ENCODE results near the gene LIX1L.

Gene LIX1L

DNA sequence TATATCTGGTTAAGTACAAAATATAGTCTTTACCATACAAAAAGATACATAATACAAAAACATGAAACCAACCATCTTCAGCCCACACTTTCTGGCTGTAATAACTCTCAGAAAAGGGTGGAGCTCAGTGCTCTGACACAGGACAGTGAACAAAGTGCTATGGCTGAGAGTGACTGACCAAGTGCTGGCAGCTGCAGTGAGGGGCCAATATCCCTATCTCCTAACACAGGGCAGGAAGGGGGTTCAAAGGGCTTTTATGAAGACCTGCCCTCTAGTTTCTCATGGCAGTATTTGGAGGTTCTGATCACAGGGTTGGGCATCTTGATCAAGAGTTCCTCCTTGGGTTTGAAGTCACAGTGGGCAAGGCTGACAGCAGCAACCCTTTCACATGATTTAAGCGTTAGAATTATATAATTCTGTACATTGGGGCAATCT lies 34.7 kb upstream of the LIX1L start:
- H3K9me3 Mint-ChIP-seq, result no peaks in the 10 kb centered on the region
- H3K4me3 Mint-ChIP-seq, result peak overlapping the region; percentile 17 to 26
- H3K27me3 Mint-ChIP-seq, result no peaks in the 10 kb centered on the region
- peak overlapping the region; percentile 44 for H3K27ac Mint-ChIP-seq
- H3K36me3 Mint-ChIP-seq, result peaks cover 37 to 49% of the 10 kb centered on the region in 2 donors
- no peak for ATAC-seq (replicated peaks)
- H3K4me1 Mint-ChIP-seq, result peaks cover 50 to 69% of the 10 kb centered on the region in 2 donors
- DNase-seq, result no peak

DNA sequence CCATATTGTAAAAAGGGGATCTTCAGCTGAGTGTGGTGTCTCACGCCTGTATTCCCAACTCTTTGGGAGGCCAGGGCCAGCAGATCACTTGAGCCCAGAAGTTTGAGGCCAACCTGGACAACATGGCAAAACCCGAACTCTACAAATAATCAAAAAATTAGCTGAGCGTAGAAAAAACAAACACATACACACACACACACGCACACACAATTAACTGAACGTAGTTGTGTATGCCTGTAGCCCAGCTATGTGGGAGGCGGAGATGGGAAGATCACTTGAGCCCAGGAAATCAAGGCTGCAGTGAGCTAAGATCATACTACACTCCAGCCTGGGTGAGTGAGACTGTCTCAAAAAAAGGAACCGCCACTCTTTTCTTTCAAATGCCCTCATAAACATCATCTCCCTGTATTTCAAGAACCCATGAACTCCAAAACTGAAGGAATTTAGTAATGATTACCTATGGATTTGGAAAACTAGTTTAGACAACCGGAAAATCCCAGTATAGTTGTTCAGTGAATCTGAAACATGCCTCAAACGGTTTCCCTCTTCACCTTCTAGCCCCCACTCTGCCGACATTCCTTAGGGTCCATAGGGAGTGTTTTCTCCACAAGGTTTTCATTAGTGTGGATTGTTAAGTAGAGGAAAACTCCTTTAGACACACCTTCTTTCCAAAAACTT lies 34.1 kb upstream of the LIX1L start:
- H3K27ac Mint-ChIP-seq, result peak overlapping the region; percentile 68
- ATAC-seq (replicated peaks) (no peak), DNase-seq (no peak)
- no peaks in the 10 kb centered on the region for H3K9me3 Mint-ChIP-seq
- H3K4me1 Mint-ChIP-seq, result peaks cover 46 to 65% of the 10 kb centered on the region in 2 donors
- H3K4me3 Mint-ChIP-seq, result no peak overlapping the region
- H3K36me3 Mint-ChIP-seq, result peaks cover 37 to 49% of the 10 kb centered on the region in 2 donors
- no peaks in the 10 kb centered on the region for H3K27me3 Mint-ChIP-seq

GRCh38 chr1:145990249-145990855 lies 32.5 kb upstream of the LIX1L start:
- no peaks in the 10 kb centered on the region for H3K27me3 Mint-ChIP-seq
- no peak for DNase-seq
- no peaks in the 10 kb centered on the region for H3K9me3 Mint-ChIP-seq
- peaks cover 51 to 76% of the 10 kb centered on the region in 2 donors for H3K4me1 Mint-ChIP-seq
- no peak overlapping the region for H3K4me3 Mint-ChIP-seq
- peaks cover 33 to 37% of the 10 kb centered on the region in 2 donors for H3K36me3 Mint-ChIP-seq
- H3K27ac Mint-ChIP-seq, result peak overlapping the region; percentile 1
- no peak for ATAC-seq (replicated peaks)

DNA sequence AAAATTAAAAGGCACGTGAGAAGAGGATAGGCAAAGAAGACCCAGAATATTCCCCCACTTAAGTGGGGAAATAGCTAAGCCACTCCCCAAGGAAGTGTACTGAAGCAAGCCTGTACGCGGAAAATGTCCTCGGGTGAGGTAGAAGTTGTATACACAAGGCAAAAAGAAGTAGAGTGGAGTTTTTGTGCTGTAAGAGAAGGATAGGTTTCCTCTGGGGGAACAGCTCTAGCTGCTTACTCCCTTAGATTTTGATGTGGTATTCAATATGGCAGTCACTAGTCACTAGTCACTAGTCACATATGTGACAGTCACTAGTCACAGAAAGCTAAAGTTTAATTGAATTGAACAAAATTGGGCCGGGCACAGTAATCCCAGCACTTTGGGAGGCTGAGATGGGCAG lies 31.0 kb upstream of the LIX1L start:
- Mint-ChIP-seq H3K27me3 (no peaks in the 10 kb centered on the region), H3K9me3 (no peaks in the 10 kb centered on the region), H3K36me3 (peaks cover 18 to 21% of the 10 kb centered on the region in 2 donors), H3K27ac (peak overlapping the region; percentile 82), H3K4me3 (no peak overlapping the region), H3K4me1 (peaks cover 52 to 72% of the 10 kb centered on the region in 2 donors)
- DNase-seq (no peak), ATAC-seq (replicated peaks) (no peak)

DNA sequence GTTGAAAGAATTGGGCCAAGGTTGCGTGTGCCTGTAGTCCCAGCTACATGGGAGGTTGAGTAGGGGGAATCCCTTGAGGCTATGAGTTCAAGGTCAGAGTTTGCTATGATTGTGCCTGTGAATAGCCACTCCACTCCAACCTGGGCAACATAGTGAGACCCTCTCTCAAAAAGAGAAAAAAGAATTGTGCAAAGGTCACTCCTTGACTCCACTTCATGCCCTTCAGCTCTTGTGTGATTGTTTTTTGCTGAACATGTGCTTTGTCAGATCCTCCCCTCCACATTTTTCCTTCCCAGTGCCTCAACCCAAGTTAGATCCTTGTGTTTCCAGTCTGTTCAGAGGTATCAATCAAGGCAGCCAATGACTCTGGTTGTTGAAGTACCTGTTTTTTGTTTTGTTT lies 30.1 kb upstream of the LIX1L start:
- H3K9me3 Mint-ChIP-seq, result no peaks in the 10 kb centered on the region
- H3K27ac Mint-ChIP-seq, result peak overlapping the region; percentile 37
- no peaks in the 10 kb centered on the region for H3K27me3 Mint-ChIP-seq
- H3K4me3 Mint-ChIP-seq, result no peak overlapping the region
- DNase-seq (no peak), ATAC-seq (replicated peaks) (no peak)
- peaks cover 9 to 14% of the 10 kb centered on the region in 2 donors for H3K36me3 Mint-ChIP-seq
- H3K4me1 Mint-ChIP-seq, result peaks cover 50 to 63% of the 10 kb centered on the region in 2 donors

- DNase-seq, result no peak
- H3K4me3 Mint-ChIP-seq, result no peak overlapping the region
- H3K9me3 Mint-ChIP-seq, result no peaks in the 10 kb centered on the region
- no peak overlapping the region for H3K27ac Mint-ChIP-seq
- H3K4me1 Mint-ChIP-seq, result peaks cover 50 to 52% of the 10 kb centered on the region in 2 donors
- H3K36me3 Mint-ChIP-seq, result peaks cover 0 to under 1% of the 10 kb centered on the region in 2 donors
- no peak for ATAC-seq (replicated peaks)
- H3K27me3 Mint-ChIP-seq, result no peaks in the 10 kb centered on the region
These were observed 28.7 kb upstream of the LIX1L start for GRCh38 chr1:145986551-145986950.

DNA sequence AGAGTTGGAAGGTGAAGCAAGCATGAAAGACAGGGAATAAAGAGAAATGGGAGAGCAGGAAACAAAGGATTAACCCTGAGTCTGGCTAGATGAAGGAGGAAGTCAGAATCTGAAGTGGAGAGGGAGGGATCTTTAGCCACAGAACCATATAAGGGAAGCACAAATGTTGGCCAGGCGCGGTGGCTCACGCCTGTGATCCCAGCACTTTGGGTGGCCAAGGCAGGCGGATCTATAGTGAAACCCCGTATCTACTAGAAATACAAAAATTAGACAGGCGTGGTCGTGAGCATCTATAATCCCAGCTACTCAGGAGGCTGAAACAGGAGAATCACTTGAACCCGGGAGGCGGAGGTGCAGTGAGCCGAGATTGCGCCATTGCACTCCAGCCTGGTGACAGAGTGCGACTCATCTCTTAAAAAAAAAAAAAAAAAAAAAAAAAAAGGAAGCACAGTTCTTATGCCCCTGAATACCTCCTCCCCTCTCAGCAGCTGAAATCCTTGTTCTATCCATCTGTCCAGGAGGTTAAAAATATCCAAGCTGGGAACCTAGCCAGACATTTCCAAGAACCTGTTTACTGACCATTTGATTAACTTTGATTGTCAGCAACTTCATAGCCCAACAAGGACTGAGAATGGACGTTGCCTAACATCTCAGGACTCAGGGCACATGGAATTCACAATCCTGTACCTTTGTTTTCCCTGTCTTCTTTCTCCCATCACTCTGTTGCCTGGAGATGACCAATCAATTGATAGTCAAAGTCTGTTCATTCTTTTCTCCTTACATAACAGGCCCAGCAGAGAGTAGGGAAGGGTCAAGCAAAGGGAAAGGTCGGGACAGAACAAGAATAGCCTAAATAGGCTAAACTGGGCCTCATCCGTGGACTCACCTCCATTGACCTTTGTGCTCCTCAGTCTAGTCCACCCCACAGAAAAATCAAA lies 28.0 kb upstream of the LIX1L start:
- DNase-seq, result no peak
- Mint-ChIP-seq H3K4me3 (peak overlapping the region; percentile 18 to 64), H3K27me3 (no peaks in the 10 kb centered on the region), H3K4me1 (peaks cover 48 to 55% of the 10 kb centered on the region in 2 donors), H3K27ac (peak overlapping the region; percentile 53), H3K9me3 (no peaks in the 10 kb centered on the region), H3K36me3 (no peaks in the 10 kb centered on the region)
- peak in 1 of 2 donors; percentile 40 for ATAC-seq (replicated peaks)

DNA sequence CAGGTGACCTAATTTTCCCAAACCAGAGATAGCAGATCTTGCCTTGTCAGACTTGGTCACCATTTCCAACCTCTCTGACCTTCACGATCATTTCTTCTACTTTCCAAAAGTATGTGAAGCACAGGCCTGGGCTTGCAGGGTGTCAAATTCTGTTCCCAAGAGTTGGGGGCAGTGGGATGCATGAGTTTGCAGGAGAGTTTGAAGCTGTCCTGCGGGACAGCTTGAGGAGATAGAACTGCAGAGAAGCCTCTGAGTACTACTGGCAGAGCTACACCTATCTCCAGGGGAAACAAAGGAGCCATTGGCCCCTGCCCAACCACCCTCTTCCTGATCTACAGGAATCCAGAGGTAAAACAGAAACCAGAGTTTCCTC lies 27.3 kb upstream of the LIX1L start:
- peak overlapping the region; percentile 18 to 64 for H3K4me3 Mint-ChIP-seq
- H3K27ac Mint-ChIP-seq, result peak overlapping the region; percentile 39
- ATAC-seq (replicated peaks), result no peak

DNA sequence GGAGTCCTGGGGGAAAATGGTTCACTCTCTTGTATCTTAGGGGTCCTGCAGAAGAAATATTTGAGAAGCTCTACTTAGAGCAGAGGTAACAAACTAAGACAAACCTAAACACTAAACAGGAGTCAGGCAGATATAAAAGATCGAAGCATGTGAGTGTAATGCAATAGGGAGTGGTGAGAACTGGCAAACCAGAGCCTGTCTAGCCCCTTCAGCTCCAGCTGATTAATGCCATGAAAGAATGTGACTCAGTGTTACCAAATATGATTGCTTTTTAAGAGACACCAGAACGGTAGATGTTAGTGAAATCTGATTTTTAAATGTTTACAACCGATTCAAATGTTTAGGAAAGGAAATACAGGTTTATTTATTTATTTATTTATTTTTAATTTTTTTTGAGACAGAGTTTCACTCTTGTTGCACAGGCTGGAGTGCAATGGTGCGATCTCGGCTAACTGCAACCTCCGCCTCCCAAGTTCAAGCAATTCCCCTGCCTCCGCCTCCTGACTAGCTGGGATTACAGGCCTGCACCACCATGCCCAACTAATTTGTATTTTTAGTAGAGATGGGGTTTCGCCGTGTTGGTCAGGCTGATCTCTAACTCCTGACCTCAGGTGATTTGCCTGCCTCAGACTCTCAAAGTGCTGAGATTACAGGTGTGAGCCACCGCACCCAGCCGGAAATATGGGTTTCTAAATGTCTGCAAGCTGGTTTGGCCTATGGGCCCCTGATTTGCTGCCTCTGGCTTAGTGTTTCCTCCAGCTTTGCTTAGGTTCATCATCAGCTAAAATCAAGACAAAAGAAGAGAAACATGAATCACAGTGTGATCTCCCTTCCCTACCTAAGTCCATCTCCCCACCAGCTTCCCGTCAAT lies 26.4 kb upstream of the LIX1L start:
- Mint-ChIP-seq H3K4me1 (peaks cover 40 to 51% of the 10 kb centered on the region in 2 donors), H3K4me3 (no peak overlapping the region), H3K36me3 (no peaks in the 10 kb centered on the region)

More for the DNA sequence above, 27.3 kb upstream of the LIX1L start:
- Mint-ChIP-seq H3K4me1 (peaks cover 42 to 51% of the 10 kb centered on the region in 2 donors), H3K9me3 (no peaks in the 10 kb centered on the region), H3K36me3 (no peaks in the 10 kb centered on the region), H3K27me3 (no peaks in the 10 kb centered on the region)
- DNase-seq, result no peak

DNA sequence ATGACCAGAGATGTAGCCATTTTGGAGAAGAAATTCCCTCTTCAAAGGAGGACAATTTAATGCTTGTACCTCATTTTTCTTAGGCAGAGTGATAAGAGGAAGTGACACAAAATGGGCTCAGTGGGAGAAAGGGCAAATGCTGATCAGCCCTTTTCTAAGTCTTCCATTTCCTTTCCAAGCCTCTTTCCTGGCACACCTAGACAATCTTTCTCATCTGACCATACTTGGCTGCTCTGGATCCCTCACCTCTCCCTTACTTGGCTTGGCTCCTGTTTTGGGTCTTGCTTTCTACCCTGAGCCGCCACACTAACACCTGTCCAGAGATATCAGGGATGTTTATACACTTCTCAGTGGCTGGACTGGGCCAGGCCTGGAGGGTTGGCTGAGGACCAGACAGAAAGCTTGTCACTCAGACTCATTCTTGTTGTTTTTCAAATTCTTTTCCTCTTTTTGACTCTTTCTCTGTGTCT lies 25.4 kb upstream of the LIX1L start:
- peaks cover 31 to 48% of the 10 kb centered on the region in 2 donors for H3K4me1 Mint-ChIP-seq
- no peak overlapping the region for H3K4me3 Mint-ChIP-seq
- no peaks in the 10 kb centered on the region for H3K9me3 Mint-ChIP-seq
- no peaks in the 10 kb centered on the region for H3K36me3 Mint-ChIP-seq
- H3K27me3 Mint-ChIP-seq, result no peaks in the 10 kb centered on the region
- DNase-seq (no peak), ATAC-seq (replicated peaks) (no peak)
- peak overlapping the region; percentile 89 for H3K27ac Mint-ChIP-seq

More for the DNA sequence above, 26.4 kb upstream of the LIX1L start:
- ATAC-seq (replicated peaks), result no peak
- no peaks in the 10 kb centered on the region for H3K27me3 Mint-ChIP-seq
- no peaks in the 10 kb centered on the region for H3K9me3 Mint-ChIP-seq
- H3K27ac Mint-ChIP-seq, result peak overlapping the region; percentile 39
- no peak for DNase-seq

GRCh38 chr1:145982010-145982723 lies 24.4 kb upstream of the LIX1L start:
- no peaks in the 10 kb centered on the region for H3K9me3 Mint-ChIP-seq
- peak overlapping the region; percentile 89 for H3K27ac Mint-ChIP-seq
- ATAC-seq (replicated peaks), result no peak
- no peak for DNase-seq
- peaks cover 0 to 2% of the 10 kb centered on the region in 2 donors for H3K36me3 Mint-ChIP-seq
- no peak overlapping the region for H3K4me3 Mint-ChIP-seq
- H3K4me1 Mint-ChIP-seq, result peaks cover 22 to 53% of the 10 kb centered on the region in 2 donors
- no peaks in the 10 kb centered on the region for H3K27me3 Mint-ChIP-seq

- ATAC-seq (replicated peaks) (no peak), DNase-seq (no peak)
- Mint-ChIP-seq H3K4me1 (peaks cover 13 to 49% of the 10 kb centered on the region in 2 donors), H3K27ac (no peak overlapping the region), H3K27me3 (no peaks in the 10 kb centered on the region), H3K36me3 (peaks cover 0 to 2% of the 10 kb centered on the region in 2 donors), H3K4me3 (no peak overlapping the region), H3K9me3 (no peaks in the 10 kb centered on the region)
These were observed 22.7 kb upstream of the LIX1L start for GRCh38 chr1:145980457-145980994.

Data from stimulated activated naive B cell treated with anti-CD40 and anti-IgM and Interleukin-4, amounts not matched to agents 10 μg/mL and 1 μg/mL and 100 μg/mL, for 72 hours (primary cell).